BLaER1 treated with 17β-estradiol and CSF1 and Interleukin-3, amounts not matched to agents 10 nM and 100 nM (cell line): ENCODE data around the gene ACTR3C.

Source experiments
- H3K27ac ChIP-seq, 11 experiments: shearing (Covaris generic); formaldehyde crosslinking; 2 replicates each; pipeline ENCODE4 v1.8.1; 2022
- H3K27me3 ChIP-seq, 11 experiments: shearing (Covaris generic); formaldehyde crosslinking; 2 replicates each; pipeline ENCODE4 v1.8.1; 2022
- H3K36me3 ChIP-seq, 11 experiments: shearing (Covaris generic); formaldehyde crosslinking; 2 replicates each; pipeline ENCODE4 v1.8.1; 2022
- H3K4me1 ChIP-seq, 10 experiments: shearing (Covaris generic); formaldehyde crosslinking; 2 replicates each; pipeline ENCODE4 v1.8.1; 2022
- H3K4me2 ChIP-seq, 11 experiments: shearing (Covaris generic); formaldehyde crosslinking; 2 replicates each; pipeline ENCODE4 v1.8.1; 2022
- H3K4me3 ChIP-seq, 10 experiments: shearing (Covaris generic); formaldehyde crosslinking; 2 replicates each; pipeline ENCODE4 v1.8.1; 2022
- H3K9ac ChIP-seq, 11 experiments: shearing (Covaris generic); formaldehyde crosslinking; 2 replicates each; pipeline ENCODE4 v1.8.1; 2022
- H3K9me3 ChIP-seq, 11 experiments: shearing (Covaris generic); formaldehyde crosslinking; replicated peaks in 1 of 11; 2 replicates each; pipeline ENCODE4 v1.8.1; 2022
- H4K20me1 ChIP-seq, 11 experiments: shearing (Covaris generic); formaldehyde crosslinking; 2 replicates each; pipeline ENCODE4 v1.8.1; 2022
- Cebpa-rat ChIP-seq, 11 experiments: shearing (Covaris generic); IDR thresholded peaks; 2 replicates each; pipeline ENCODE4 v1.8.1; 2022

ACTR3C gene

DNA sequence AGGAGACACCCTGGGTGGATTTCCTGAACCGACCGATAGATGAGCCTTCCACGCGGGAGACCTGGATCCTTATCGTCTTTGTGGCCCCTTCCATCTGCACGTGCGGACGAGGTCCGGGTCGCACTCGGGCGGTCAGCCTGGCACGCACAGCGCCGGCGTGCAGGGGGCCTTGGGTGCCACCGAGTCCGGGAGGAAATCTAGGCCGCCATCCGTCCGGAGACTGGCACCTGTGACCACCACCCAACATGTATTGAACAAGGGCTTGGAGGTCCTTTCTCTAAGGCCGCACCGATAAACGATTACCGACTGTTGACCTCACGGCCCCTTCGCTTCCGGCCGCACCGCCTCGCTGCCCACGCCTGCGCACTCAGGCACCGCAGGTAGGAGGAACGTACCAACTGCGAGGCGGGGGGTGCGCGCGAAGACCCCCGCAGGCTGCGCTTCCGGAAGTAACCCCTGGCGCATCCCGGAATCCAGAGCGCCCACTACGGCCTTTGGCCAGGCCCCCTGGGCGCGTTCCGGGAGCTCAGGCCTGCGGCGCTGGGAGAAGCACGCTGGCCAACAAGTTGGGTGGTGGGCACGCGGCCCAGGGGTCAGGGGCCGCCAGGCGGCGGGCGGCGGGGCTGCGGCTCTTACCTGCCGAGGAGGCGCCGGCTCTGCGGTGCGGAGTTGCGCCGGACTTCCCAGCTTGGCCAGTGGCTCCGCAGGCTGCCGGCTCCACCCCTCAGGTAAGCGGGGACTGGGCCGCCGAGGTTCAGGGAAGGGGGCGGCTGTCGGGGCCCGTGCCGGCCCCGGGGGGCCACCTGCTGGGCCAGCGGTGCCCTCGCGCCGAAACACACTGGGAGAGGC, at the start of gene ACTR3C, which contains the start of gene LRRC61:
TSS of gene ACTR3C (minus strand) at position 713 of the 849 bp plus-strand sequence. CDS start 28,249 bp downstream, outside the sequence.
TSS of gene LRRC61 (plus strand) at position 523 of the 849 bp plus-strand sequence. CDS start 13,507 bp downstream, outside the sequence.
- TF ChIP-seq Cebpa-rat (IDR thresholded peaks at IDR 0.05) = no peak
- peak within 1 kb of the TSS in 7 of 10 experiments; percentile 17 to 42 (median 27); a peak in 8 of 20 replicates for H3K4me3 ChIP-seq

DNA sequence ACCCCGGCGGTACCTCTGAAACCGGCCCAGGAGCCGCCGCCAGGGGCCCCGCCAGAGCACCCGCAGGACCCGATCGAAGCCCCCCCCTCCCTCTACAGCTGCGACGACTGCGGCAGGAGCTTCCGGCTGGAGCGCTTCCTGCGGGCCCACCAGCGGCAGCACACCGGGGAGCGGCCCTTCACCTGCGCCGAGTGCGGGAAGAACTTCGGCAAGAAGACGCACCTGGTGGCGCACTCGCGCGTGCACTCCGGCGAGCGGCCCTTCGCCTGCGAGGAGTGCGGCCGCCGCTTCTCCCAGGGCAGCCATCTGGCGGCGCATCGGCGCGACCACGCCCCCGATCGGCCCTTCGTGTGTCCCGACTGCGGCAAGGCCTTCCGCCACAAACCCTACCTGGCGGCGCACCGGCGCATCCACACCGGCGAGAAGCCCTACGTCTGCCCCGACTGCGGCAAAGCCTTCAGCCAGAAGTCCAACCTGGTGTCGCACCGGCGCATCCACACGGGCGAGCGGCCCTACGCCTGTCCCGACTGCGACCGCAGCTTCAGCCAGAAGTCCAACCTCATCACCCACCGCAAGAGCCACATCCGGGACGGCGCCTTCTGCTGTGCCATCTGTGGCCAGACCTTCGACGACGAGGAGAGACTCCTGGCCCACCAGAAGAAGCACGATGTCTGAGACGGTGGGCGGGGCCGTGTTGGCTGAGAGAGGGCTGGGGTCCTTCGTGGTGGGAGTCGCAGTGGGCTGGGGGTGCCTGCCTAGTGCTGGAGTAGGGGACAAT, 49.1 kb upstream of the ACTR3C start:
- peaks cover 53 to 81% (median 68%) of the 10 kb centered on the region in 10 experiments for H3K4me1 ChIP-seq
- peaks cover 46 to 62% (median 55%) of the 10 kb centered on the region in 11 experiments; a peak in 20 of 22 replicates for H4K20me1 ChIP-seq
- TF ChIP-seq Cebpa-rat (IDR thresholded peaks at IDR 0.05) = no peak
- no peaks in the 10 kb centered on the region for H3K27me3 ChIP-seq
- H3K36me3 ChIP-seq = peaks cover 37 to 57% (median 49%) of the 10 kb centered on the region in 11 experiments
- peak overlapping the region in 2 of 11 experiments; percentile 3 to 31; a peak in 1 of 22 replicates for H3K27ac ChIP-seq
- H3K4me3 ChIP-seq = no peak overlapping the region
- peak overlapping the region in 7 of 11 experiments; percentile 0 to 61 (median 39); a peak in 6 of 22 replicates for H3K9ac ChIP-seq
- H3K4me2 ChIP-seq = peak overlapping the region in 6 of 11 experiments; percentile 4 to 36 (median 17); a peak in 9 of 22 replicates
- H3K9me3 ChIP-seq = no peaks in the 10 kb centered on the region

More for the DNA sequence above, at the start of gene ACTR3C, which contains the start of gene LRRC61:
- Histone ChIP-seq H3K4me2 (peak within 1 kb of the TSS; percentile 15 to 55 (median 38); a peak in 15 of 22 replicates), H3K36me3 (no peaks in the 10 kb centered on the region; a peak in 1 of 22 replicates), H4K20me1 (0 out of 22 replicates have a peak, but pooled peaks cover 0 to 3% (median 0%) of the 10 kb centered on the region in 11 experiments), H3K27me3 (peaks cover 33 to 47% (median 43%) of the 10 kb centered on the region in 11 experiments), H3K27ac (no peak within 1 kb of the TSS), H3K9ac (no peak within 1 kb of the TSS), H3K4me1 (peaks cover 4 to 23% (median 12%) of the 10 kb centered on the region in 10 experiments; a peak in 13 of 20 replicates), H3K9me3 (peaks cover 14 to 27% (median 19%) of the 10 kb centered on the region in 11 experiments)

DNA sequence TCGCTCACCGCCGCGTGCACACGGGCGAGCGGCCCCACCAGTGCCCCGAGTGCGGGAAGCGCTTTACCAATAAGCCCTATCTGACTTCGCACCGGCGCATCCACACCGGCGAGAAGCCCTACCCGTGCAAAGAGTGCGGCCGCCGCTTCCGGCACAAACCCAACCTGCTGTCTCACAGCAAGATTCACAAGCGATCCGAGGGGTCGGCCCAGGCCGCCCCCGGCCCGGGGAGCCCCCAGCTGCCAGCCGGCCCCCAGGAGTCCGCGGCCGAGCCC, 48.6 kb upstream of the ACTR3C start:
- H3K36me3 ChIP-seq = peaks cover 37 to 57% (median 49%) of the 10 kb centered on the region in 11 experiments
- no peak overlapping the region for H3K4me2 ChIP-seq
- no peaks in the 10 kb centered on the region for H3K9me3 ChIP-seq
- H3K27me3 ChIP-seq = no peaks in the 10 kb centered on the region
- no peak overlapping the region for H3K4me3 ChIP-seq
- no peak for TF ChIP-seq Cebpa-rat (IDR thresholded peaks at IDR 0.05)
- H3K27ac ChIP-seq = 0 out of 22 replicates have a peak overlapping the region, but pooled peaks of 1 of the 11 experiments have one; percentile 99
- peaks cover 53 to 81% (median 68%) of the 10 kb centered on the region in 10 experiments for H3K4me1 ChIP-seq
- 0 out of 22 replicates have a peak overlapping the region, but pooled peaks of 2 of the 11 experiments have one; percentile 61 to 93 for H3K9ac ChIP-seq
- H4K20me1 ChIP-seq = peaks cover 46 to 61% (median 54%) of the 10 kb centered on the region in 11 experiments; a peak in 20 of 22 replicates

DNA sequence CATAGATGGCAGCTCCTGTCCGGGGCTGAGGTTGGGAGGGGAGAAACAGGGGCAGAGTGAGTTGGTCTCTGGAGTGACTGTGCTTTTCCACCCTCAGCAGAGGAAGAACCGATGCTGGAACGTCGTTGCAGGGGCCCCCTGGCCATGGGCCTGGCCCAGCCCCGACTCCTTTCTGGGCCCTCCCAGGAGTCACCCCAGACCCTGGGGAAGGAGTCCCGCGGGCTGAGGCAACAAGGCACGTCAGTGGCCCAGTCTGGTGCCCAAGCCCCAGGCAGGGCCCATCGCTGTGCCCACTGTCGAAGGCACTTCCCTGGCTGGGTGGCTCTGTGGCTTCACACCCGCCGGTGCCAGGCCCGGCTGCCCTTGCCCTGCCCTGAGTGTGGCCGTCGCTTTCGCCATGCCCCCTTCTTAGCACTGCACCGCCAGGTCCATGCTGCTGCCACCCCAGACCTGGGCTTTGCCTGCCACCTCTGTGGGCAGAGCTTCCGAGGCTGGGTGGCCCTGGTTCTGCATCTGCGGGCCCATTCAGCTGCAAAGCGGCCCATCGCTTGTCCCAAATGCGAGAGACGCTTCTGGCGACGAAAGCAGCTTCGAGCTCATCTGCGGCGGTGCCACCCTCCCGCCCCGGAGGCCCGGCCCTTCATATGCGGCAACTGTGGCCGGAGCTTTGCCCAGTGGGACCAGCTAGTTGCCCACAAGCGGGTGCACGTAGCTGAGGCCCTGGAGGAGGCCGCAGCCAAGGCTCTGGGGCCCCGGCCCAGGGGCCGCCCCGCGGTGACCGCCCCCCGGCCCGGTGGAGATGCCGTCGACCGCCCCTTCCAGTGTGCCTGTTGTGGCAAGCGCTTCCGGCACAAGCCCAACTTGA, 48.0 kb upstream of the ACTR3C start:
- peak overlapping the region in 10 of 11 experiments; percentile 90 to 99 (median 97); a peak in 15 of 22 replicates for H3K4me2 ChIP-seq
- no peak for TF ChIP-seq Cebpa-rat (IDR thresholded peaks at IDR 0.05)
- H3K27ac ChIP-seq = peak overlapping the region in 6 of 11 experiments; percentile 99 to 100 (median 99); a peak in 9 of 22 replicates
- H3K9me3 ChIP-seq = no peaks in the 10 kb centered on the region
- peaks cover 46 to 59% (median 54%) of the 10 kb centered on the region in 11 experiments; a peak in 20 of 22 replicates for H4K20me1 ChIP-seq
- no peaks in the 10 kb centered on the region for H3K27me3 ChIP-seq
- H3K4me1 ChIP-seq = peaks cover 53 to 81% (median 67%) of the 10 kb centered on the region in 10 experiments
- H3K36me3 ChIP-seq = peaks cover 37 to 57% (median 49%) of the 10 kb centered on the region in 11 experiments
- H3K4me3 ChIP-seq = no peak overlapping the region; a peak in 1 of 20 replicates
- peak overlapping the region in 10 of 11 experiments; percentile 21 to 97 (median 96); a peak in 18 of 22 replicates for H3K9ac ChIP-seq

DNA sequence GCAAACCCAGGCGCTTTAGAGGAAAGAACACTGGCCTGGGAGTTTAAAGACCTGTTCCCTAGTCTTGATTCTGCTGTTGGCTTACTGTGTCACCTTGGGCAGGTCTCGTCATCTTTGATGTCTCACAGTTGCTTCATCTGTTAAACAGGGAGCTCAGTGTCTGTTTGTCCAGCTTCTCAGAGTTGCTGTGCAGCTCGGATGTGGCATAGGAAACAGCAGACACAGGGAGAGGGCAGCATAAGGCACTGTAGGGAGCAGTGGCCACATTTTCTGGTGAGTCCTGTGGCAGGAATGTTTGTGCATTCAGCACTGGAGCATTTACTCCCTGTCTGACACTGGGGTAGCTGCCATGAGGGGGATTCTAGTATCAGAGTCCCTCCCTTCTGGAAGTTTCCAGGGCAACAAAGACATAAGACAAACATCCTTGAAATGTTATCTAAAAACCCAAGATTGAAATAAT, 47.3 kb upstream of the ACTR3C start:
- Histone ChIP-seq H3K27ac (peak overlapping the region in 8 of 11 experiments; percentile 96 to 100 (median 99); a peak in 11 of 22 replicates), H3K4me2 (peak overlapping the region; percentile 90 to 100 (median 98)), H3K36me3 (peaks cover 37 to 57% (median 49%) of the 10 kb centered on the region in 11 experiments), H3K4me3 (peak overlapping the region in 9 of 10 experiments; percentile 79 to 99 (median 89); a peak in 17 of 20 replicates), H3K27me3 (no peaks in the 10 kb centered on the region), H4K20me1 (peaks cover 46 to 59% (median 54%) of the 10 kb centered on the region in 11 experiments; a peak in 20 of 22 replicates), H3K4me1 (peaks cover 53 to 81% (median 67%) of the 10 kb centered on the region in 10 experiments), H3K9ac (peak overlapping the region; percentile 92 to 97 (median 95)), H3K9me3 (no peaks in the 10 kb centered on the region)
- TF ChIP-seq Cebpa-rat (IDR thresholded peaks at IDR 0.05) = no peak

DNA sequence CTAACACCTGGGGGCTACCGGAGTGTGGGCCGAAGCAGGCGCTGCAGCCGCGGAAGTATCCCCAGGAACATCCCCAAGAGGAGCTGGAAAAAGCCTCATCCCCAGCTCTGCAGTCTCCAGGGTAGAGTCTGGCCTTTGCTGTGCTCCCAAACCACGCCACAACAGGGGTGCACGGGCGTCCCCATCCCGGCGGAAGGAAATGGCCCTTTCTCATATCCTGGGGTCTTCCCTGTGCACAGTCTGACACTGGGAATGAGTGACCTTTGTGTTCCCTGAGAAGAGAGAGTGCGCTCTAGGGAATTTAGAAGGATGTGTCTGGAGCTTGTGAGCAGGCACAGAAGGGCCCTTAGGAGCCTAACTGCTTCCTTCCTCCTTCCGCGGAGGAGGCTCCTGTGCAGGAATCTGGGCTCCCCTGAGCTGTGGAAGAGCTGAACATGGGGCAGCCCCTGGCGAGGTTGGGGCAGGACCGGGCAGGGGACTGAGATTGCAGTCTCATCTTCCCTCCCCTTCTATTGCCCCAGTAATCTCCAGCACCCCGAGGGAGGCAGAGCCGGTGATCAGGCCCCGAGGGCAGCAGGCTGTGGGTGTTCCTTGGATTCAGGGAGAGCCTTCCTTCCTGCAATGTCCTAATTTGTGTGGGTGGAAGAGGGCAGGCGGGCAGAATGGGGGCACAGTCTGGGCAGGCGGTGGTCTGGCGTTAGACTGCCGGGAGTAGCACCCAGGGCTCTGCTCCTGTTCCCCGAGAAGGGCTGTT, 46.6 kb upstream of the ACTR3C start:
- H3K27ac ChIP-seq = peak overlapping the region; percentile 90 to 100 (median 99); a peak in 21 of 22 replicates
- H3K4me3 ChIP-seq = peak overlapping the region; percentile 79 to 99 (median 88)
- no peak for TF ChIP-seq Cebpa-rat (IDR thresholded peaks at IDR 0.05)
- H3K36me3 ChIP-seq = peaks cover 37 to 53% (median 46%) of the 10 kb centered on the region in 11 experiments
- H3K4me1 ChIP-seq = peaks cover 55 to 82% (median 72%) of the 10 kb centered on the region in 10 experiments
- H3K9me3 ChIP-seq = no peaks in the 10 kb centered on the region
- H4K20me1 ChIP-seq = peaks cover 46 to 58% (median 53%) of the 10 kb centered on the region in 11 experiments; a peak in 20 of 22 replicates
- H3K9ac ChIP-seq = peak overlapping the region; percentile 92 to 97 (median 95)
- H3K4me2 ChIP-seq = peak overlapping the region; percentile 90 to 100 (median 98)
- no peaks in the 10 kb centered on the region for H3K27me3 ChIP-seq
